GM19328 (cell line): Measurements from ENCODE around the gene ZNF521.
A peak's percentile ranks its signal among the peaks of the same experiment; 100 is the strongest.

Experiments used
- ATAC-seq: cut with Tn5 transposase; IDR thresholded peaks from one replicate; pipeline ENCODE4 v1.9.1; 2021; ENCODE audit warnings: mild to moderate bottlenecking, moderate library complexity; ENCODE audit not compliant: unreplicated experiment

ZNF521 gene

DNA sequence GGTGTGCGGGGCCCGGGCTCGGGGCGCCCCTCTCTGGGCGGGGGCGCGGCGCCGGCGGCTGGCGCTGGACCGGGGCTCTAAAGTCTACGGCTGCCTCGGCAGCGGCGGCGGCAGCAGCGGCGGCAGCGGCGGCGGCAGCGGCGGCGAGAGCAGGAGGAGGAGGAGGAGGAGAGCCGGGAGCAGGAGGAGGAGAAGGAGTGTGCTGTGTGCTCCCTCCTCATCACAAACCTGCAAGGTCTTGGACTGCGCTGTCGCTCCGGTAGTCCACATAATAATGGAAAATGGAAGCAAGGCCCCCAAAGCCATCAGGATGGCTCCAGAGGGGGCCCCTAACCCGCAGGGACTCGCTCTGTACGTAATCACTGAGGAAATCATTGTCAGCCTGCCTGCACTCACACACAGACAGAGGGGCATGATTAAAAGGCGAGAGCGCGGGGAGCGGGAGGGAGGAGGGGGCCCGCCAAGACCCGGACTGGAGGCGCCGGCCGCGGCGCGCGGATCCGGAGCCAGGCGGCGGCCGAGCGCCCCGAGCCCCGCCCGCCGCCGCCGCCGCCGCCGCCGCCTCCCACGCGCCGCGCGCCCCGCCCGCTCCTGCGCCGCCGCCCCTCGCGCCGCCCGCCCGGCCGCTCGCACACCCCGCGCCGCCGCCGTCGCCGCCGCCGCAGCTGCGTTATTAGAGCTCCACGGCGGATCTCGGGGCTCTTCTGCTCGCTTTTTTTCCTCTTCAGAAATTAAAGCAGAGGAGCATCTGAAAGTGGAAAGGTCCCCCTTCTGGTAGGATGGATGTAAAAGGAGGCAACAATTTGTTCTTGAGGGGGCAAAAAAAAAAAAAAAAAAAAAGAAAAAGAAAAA is at the start of gene ZNF521:
Gene ZNF521, minus strand, starts transcription at position 390 of the 852 bp plus-strand sequence. CDS start 1,220 bp downstream, outside the sequence.
- ATAC-seq: peak; percentile 65

DNA sequence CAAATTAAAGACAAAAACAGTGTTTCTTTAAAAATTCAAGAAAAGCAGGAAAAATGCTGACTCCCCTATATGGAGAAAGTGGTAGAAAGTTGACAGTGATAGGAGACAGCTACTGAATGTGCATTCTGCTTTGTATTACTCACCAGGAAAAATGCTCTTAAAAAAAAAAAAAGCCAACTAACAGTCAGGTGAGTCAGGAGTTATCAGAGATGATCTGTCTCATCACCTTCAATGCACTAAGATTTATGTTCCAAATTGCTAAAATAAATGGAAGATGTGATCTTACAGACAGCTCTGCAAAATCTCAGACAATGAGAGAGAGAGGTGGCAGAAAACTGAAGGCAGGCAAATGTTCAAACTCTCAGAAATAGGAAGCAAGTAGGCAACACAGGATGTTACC is 47.6 kb upstream of the ZNF521 start:
- ATAC-seq: no peak

DNA sequence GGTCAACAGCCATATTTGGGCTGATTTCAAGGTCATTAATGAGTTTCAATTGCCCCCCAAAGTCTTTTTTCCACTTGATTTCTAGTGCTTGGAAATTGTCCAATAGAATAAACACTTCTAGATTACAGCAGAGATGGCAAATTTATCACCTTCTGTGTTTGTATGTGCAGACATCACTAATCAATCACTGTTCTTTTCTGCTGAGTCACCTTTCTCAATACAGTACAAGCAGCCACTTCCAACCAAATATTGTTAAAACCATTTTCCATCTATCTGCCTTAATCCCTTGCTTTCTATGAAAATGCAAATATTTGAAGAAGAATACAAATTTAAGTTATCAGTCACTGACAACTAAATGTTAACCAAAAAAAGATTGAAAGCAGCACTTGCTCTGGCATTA is 40.2 kb upstream of the ZNF521 start:
- no peak for ATAC-seq

DNA sequence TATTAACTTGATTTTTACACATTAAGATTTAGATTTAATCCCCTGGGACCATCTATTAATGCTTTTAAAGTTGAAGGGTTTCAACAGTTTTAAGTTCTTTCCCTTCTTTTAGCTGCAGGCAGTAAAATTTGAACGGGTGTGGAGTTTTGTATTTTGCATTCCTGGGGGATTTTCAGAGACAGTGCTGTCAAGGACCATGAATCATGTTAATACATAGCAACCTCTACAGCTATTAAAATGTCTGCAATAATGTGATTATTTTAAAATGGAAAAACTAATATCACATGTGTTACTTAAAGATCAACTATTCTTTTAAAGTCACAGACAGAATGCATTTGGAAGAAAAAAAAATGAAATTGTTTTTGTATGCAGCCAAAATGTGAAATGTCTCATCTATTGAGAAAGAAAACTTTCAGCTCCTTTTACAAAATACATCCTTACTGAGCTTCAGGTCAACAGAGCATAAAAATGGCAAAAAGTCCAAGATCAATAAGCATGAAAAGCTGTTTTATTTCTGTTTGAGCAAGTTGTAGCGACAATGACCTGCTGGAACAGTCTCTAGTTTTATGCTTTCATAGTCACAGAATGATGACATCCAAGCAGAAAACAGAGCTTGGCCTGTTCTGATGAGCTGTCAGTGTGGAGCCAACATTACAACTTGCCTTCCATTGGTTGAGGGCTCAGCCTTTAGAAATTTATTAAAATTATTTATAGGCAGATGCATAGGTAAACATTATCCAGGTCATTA is 21.6 kb upstream of the ZNF521 start:
- ATAC-seq: no peak

DNA sequence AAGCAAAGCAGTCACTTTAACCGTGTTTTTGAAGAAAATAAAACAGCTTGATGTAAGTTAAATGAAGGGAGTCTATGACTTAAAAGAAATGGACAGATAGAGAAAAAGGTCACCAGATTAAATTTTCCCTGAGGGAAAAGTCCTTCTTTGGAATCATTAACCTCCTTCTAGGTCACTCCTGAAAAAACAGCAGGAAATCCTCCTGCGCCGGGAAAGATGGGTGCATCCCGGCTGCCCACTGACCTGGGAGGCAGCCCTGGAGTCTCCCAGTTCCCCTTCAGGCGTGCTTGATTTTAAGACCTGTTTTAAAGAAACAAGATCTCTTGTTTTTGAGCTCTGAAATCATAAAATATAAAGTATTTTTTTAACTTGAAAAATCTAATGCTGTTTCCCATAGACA is 18.4 kb upstream of the ZNF521 start:
- no peak for ATAC-seq

DNA sequence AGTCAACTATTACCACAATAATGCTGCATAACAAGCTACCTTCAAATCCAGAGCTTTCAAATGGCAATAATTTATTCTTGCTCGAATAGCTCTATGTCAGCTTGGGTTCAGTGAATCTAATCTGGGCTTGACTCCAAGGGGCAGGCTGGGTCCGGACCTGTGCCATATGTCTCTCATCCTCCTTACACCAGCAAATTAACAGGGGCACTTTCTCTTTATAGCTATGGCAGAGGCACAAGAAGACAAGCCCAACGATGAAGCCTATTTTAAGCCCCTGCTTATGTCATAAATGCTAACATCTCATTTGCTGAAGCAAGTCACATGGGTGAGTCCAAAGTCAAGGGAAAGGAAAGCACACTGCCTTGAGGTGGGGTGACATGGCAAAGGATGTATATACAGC is 13.3 kb upstream of the ZNF521 start:
- no peak for ATAC-seq

DNA sequence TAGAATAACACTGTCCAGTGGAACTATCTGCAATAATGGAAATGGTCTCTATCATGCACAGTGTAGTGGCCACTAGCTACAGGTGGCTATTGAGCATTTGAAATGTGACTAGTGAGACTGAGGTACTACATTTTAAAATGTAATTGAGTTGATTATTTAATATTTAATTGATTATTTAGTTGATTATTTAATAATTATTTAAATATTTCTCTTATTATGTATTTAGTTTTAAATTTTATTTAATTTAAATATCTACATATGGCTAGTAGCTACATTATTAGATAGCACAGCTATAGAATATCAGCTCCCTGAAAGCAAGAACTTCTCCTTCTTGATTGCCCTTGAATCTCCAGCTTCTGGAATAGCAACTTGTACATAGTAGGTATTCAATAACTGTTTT is 12.8 kb upstream of the ZNF521 start:
- no peak for ATAC-seq

DNA sequence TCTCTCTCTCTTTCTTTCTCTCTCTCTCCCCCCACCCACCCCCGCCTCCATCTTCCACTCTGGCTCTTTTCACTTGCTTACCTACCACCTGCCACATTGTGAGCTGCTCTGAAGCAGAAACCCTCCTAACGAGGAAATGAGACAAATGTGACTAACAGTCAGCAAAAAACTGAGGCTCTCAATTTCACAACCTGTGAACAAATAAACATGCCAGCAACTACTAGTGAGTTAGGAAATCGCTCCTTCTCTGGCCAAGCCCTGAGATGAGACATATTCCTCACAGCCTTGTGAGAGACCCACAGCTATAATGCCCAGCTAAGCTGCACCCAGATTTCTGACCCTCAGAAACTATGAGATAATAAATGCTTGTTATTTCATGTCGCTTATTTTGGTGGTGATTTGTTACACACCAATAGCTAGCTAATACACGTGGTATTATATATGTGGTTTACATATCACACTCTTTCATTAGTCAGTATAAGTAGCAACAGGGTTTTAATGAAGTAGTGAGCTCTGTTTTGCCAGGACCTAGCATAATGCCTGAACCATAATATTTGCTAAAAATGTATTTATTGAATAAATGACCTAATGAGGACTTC is 8.4 kb upstream of the ZNF521 start:
- no peak for ATAC-seq

DNA sequence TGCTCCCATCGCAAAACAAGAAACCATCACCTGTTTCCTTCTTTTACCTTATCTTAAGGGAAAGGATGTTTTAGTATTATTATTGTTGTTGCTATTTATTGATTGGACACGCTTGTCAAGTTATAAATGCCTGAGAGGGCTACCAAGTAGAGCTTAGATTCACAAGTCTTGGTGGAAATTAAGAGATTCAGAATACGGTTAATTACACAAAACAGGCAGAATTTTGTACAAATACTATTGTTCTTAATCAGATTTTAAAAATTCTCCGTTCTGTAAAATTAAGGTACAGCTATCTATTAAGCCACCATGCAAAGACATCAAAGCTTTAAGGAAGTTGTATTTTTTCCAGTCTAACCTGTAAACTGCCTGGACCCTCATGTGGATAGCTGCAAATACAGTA is 1.1 kb upstream of the ZNF521 start:
- ATAC-seq: no peak

DNA sequence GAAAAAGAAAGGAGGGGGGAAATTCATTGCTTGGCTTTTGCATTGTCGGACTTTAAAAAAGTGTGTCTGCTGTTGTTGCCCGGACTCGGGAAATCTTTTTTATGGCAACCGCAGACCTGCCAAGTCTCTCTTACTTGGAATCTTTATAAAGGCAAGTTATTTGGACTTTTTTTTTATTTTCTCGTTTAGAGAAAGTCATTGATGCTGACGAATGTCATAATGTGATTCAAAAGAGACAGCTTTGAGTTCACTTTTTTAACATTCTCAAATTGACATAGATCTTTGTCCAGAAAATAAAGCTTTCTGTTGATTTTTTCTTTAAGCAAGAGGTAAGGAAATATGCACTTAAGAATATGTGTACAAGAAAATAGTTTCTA is 651 bp upstream of the ZNF521 start:
- ATAC-seq: no peak

DNA sequence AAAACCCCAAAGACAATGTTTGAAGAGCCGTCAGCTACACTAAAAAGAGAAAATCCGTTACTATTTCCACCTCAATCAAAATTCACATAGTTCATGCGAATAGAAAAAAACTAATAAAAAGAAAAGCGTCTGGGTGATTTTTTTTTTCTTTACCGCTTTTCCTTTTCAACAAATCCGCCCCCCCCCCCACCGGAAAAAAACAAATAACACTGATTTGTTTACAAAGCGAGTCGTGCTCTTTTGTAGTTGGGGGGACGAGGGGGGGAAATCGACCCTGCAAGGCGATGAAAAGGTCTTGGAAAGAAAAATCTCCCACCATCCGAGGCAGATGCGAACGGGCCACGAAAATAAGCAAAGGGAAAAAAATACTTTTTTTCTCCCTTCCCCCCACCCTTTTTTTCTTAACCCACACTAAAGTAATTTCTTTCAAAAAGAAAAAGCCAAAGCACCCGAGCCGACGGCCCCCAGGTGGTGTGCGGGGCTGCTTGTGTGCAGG is 638 bp downstream of the ZNF521 start:
- ATAC-seq: no peak

DNA sequence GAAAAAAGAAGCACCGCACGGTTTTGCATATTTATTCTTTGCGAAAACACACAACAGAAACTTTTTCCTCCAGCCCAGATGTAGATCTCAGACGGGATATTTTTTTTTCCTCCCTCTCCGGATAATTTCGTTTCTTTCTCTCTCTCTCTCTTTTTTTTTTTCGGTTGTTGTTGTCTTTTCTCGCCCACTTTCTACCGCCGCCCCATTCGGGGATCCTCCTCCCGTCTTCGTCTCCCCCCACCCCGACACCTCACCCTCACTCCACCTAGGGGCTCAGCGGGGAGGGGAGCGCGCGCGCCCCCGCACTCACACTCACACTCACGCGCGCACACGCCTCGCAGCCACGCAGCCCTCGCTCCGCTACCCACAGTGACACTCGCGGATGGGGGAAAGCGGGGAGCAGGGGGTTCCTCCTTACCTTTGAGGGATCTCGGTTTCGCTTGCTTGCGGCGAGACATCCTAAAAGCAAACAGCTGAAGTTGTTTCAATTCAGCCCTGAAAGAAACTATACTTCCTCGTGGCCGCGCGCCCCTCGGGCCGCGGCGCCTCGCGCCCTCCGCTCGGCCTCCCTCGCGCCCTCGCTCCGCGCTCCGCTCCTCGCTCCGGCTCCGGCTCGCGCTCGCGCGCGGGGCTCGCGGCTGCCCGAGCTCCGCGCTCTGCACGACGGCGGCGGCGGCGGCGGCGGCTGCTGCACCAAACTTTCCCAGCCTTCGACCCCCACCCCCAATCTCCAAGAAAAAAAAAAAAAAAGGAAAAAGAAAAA is 1.3 kb downstream of the ZNF521 start:
- ATAC-seq: no peak

DNA sequence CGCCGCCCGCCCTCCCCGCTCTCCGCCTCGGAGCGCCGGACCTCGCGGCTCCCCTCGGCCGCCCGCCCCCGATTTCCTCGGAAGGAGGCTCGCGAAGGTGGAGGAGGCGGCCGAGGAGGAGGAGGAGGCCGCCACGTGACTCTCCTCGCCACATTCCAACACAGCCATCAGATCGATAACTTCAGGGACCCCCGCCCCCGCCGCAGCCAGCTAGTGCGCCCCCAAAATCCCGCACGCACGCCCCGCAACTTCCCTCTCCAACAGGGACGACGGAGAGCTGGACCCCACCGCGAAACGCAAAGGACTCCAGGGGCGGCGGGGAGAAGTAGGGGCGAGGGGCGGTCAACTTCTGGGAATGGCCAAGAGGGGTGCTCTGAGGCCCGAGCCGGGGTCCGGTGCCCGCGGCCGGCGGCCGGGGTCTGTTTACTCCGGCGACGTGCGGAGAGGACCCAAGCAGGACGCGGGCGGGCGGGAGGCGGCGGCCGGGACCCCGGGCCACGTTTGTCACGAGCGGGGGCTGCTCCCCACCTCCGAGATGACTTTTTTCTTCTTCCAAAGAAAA is 2.0 kb downstream of the ZNF521 start:
- no peak for ATAC-seq

DNA sequence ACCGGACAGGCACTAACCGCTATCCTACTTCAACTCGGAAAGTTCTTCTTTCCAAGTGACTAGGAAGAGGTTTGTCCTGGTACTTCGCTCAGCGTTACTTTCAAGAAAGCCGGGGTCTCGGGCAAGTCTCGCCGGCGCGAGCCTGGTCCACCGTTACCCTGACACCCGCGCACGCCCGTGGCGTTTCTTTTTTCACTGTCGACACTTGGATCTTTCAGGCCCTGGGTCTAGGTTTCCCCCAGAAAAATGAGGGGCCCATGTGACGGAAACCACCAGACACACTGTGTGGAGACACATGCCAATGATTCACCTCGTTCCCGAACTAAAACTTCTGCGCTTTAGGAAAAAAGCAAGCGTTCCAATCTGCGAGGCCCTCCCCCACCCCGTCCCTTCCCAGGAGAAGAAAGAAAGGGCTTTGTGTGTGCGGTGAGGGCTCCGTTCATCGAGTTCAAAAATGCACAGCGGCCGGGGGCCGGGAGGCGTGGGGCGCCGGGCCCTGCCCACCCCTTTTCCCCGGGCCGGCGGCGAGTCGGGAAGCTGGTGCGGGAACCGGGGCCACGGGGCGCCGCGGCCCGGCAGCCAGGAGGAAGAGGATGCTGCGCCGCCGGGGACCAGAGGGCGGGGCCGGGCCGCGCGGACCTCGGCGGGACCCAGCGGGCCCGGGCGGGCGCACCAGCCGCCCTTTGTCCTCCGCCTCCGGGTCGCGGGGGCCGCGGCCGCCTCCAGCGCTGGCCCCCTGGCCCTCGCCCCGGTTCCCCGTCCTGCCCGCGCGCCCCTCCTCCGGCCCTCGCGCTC is 2.6 kb downstream of the ZNF521 start:
- ATAC-seq: no peak

DNA sequence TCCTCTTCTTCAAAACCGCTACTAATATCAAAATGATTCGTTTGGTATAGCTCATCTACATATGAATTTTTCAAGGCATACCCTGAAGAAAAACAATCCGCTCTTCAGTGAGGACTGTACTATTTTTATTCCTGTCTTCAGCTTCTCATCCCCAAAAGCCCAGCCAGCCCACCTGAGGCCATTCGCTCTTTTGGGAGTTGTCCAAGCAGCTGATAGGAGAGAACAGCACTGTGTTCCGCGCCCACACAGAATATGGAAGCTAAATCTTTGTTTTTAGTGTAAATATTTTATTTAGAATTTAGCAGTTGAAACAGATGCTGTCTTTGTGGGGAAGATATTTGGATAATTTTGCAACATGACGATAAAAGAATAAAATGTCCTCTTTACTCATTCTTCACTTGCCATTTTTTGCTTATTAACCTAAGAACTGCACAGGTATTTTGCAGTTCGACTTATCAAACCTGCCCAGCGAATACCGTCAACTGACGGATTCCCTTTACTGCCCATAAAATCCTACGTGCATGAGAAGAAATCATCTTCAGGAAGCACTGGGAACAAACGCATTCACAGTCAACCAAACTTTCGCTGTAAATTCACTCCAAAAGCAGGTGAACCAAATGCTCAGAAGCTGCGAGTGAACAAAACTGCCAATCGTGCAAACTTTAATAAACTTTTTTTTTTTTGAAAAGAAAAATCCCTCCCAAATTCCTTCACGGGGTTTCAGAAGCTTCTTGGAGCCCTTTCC is 3.4 kb downstream of the ZNF521 start:
- ATAC-seq: no peak

DNA sequence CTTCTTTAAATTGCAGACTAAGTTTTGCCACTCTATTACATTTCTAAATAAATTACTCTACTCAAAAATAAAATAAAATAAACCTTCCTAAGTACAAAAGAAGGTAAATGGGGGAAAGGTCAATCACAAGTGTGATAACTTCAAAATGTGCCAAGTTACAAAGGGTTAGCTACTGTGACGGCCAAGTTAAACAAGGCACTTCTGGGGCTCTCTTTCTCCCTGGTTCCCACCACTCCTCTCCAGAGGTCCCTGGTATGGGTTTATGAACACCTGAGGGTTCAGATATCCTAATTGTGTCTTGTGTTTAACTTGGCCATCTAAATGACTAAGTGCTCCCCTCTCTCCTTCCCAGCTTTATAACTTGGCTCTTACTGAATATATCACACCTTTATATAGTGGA is 5.4 kb downstream of the ZNF521 start:
- ATAC-seq: no peak

DNA sequence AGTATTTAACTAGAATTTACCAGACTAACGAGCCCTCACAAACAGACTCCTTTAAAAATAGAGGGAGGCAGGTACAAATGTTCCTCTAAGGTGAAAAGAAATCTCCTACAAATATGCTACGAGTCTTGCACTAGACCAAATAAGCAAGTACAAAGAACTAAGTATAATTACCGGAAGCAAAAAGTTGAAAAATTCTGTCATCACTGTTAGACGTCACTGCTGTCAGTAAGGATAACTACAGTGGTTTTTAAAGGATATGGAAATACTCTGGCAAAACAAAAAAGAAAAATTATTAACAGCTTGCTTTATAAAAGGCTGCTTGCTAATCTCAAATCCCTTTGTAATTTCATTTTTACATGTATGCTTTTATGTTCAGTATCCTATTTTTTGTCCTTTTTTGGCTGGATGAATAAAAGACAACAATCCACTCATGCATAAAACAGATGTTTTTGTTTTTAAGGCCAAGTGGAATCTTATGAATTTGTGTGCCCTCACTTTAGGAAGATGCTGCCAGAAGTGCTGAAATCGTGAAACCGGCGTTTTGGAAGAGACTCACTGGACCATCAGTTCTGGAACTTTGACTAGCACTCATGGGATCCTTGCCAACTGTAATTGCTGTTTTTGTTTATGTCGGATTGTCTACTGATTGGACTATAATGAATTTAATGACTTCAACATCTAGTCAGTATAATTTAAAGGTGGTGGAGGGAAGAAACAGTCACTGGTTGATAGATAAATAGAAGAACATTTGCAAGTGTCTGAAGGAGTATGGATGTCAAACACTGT is 6.7 kb downstream of the ZNF521 start:
- no peak for ATAC-seq

DNA sequence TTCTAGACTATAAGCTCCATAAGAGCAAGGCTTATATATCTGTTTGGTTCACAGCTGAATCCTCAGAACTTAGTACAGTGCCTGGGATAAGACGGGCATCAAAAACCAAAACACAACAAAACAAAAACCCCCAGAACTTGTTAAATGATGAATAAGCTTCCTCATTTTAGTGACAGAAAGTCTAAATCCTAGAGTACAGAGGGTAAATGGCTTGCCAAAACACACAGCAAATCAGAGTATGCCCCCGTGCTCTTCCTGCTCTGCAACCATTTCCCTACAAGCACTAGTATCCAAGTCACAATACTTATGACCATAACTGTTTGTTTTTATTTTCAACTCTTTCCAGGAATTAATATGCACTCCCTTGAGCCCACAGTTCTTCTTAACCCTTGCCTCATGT is 10.1 kb downstream of the ZNF521 start:
- ATAC-seq: no peak
